Activated CD4-positive, alpha-beta T cell treated with anti-CD3 and anti-CD28 coated beads, Interleukin-2, amount 50 U/mL, for 24 hours (primary cell): Measurements from ENCODE around the gene FNDC3B.
"Not testable (repeated sequence)": the region's sequence is repeated elsewhere in the genome, so short reads cannot be mapped to it uniquely, and the experiment has no call there.

Experiments used
- DNase-seq, 2 donors: peaks; one replicate each; pipeline ENCODE4 v3.0.0-alpha.2; 2020; ENCODE audit warnings: low read depth in 1 of 2, low spot score in 1 of 2

Gene FNDC3B

DNA sequence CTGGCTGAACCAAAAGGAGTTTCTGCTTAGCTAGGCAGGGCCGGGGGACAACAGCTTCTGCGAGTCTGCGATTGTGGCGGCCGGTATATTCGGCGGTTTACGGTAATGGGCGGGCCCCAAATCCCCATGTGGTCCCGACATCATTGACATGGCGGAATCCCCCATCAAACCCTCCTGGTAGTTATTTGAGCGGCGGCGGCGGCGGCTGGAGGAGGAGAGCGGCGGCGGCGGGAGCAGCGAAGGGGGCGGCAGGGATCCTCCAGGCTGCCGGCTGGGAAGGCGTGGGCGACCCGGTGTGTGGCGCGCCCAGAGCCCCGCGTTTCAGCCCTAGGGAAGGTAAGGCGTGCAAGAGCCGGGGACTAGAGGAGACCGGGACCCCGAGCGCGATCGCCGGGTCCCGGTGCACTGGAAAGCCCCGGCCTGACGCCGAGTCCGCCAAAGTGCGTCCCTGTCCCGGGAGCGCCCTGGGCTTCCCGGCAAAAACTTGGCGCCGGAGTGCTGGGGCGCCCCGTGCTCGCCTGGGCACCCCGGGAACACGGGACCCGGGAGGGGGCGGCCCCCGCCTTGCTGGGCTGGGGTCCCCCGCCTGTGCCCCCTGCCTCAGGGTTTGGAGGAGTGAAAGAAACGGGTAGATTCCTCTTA lies at the start of gene FNDC3B:
FNDC3B (plus strand) TSS at position 143 of the 642 bp plus-strand sequence. CDS start 72,902 bp downstream, outside the sequence.
- peak; percentile 80 to 88 for DNase-seq

DNA sequence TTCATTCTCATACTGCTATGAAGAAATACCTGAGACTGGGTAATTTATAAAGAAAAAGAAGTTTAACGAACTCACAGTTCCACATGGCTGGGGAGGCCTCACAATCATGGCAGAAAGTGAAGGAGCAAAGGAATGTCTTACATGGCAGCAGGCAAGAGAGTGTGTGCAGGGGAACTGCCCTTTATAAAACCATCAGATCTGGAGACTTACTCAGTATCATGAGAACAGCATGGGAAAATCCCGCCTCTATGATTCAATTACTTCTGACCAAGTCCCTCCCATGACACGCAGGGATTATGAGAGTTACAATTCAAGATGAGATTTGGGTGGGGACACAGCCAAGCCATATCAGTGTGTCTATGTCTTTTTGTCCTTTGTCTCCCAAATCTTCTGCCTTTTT lies 49.1 kb upstream of the FNDC3B start:
- DNase-seq: not testable (repeated sequence)

DNA sequence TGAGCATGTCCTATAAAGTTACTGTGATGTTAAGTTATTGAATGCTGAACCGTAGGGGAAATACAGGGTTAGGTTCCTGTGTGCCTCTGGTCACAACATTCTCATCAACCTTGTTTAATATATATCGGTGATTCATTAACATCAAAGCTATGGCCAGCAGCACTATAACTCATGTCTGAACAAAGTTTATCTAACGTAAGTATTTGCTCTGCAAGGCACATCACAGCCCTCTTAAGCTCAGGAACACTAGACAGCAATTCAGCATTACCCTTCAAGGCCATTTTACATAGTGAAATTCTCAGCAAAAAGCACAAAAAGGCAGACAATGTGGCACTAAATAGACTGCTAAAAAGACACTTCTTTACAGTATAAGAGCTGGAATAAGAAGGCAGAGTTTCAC lies 48.2 kb upstream of the FNDC3B start:
- no peak for DNase-seq

DNA sequence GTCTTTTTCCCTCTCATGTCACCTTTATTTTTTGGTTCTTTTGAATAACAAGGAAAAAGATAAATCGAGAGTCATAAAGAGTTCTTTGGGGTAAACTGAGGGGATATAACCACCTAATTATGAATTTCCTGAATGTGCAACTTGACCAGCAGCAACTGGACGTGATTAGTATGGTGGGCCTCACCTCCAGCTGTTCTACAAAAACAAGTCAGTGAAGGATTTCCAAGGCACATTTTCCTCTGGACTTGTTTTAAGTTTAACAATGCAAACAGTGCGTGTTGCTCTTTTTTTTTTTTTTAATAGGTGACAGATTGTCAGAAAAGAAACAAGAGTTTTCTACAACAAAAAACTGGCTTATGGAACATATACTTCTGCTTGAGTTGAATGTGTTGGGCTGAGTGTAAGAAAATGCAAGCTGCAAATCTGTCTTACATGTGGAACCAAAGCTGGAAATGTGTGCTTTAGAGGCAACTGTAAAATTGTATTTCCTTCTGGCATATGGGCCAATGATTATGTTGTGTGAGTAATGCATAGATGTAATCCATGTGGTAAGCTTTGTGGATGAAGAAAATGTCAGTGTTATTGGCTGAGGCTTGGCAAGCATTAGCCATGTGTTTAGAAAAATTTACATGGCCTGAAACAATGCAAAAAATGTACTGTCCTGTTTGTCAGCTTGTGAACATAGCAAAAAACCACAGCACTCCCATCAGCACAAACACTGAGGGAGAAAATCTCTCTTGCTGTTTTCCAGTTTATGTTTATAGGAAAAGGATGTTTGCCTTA lies 44.5 kb upstream of the FNDC3B start:
- DNase-seq: no peak

DNA sequence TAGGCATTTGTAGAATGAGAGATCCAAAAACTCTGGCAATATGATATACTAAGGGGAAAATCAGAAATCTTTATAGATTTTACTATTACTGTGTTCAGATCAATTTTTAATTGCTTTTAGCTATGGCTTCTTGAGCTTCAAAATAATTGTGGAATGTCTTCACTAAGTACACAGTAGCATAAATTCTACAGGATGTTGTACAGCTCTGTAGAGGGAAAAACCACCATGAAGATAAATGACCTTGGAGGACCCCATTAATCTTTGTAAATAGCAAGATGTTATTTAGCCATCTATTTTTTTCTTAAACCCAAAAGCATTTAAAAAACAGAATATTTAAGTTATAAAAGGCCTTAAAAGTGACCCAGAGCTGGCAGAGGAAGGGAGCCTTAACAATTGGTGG lies 43.9 kb upstream of the FNDC3B start:
- DNase-seq: no peak

DNA sequence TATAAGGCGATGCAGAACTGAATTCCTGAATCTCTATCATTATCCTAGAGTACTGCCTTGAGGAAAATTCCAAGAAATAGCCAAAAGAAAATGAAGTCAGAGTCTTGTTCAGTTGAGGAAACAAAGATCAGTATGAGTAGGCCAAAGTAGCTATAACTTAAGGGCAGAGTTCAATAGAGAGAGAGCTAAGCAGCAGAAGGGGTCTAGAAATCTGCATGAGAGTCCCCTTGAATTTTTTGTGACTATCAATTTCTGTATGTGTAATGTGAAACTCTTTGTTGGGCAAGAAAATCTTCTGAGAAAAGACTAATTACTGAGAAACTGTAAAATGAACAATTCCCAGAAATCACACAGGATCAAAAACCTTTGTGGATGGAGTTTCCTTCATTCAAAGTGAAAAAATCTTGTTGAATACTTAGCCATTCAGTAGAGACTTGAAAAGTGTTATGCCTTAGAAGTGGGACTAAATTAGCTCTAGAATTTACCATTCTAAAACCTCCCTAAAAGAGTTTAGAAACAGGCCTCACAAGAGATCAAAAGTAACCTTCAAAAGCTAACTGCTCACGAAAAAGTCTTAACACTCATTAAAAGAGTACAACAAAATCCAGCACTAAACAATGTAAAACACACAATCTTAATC lies 43.1 kb upstream of the FNDC3B start:
- DNase-seq: no peak

DNA sequence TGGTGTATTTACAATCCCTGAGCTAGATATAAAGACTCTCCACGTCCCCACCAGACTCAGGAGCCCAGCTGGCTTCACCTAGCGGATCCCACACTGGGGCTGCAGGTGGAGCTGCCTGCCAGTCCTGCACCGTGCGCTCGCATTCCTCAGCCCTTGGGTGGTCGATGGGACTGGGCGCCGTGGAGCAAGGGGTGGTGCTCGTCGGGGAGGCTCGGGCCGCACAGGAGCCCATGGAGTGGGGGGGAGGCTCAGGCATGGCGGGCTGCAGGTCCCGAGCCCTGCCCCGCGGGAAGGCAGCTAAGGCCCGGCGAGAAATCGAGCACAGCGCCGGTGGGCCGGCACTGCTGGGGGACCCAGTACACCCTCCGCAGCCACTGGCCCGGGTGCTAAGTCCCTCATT lies 40.6 kb upstream of the FNDC3B start:
- DNase-seq: not testable (repeated sequence)

DNA sequence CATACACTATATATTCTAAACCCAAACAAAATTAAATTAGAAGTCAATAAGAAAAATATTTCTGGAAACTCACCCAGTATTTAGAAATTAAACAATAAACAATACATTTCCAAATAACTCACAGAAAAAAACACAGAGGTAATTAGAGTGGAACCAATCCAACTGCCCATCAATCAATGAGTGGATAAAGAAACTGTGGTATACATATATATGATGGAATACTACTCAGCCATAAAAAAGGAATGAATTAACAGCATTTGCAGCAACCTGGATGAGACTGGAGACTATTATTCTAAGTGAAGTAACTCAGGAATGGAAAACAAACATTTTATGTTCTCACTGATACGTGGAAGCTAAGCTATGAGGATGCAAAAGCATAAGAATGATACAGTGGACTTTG lies 37.8 kb upstream of the FNDC3B start:
- not testable (repeated sequence) for DNase-seq

DNA sequence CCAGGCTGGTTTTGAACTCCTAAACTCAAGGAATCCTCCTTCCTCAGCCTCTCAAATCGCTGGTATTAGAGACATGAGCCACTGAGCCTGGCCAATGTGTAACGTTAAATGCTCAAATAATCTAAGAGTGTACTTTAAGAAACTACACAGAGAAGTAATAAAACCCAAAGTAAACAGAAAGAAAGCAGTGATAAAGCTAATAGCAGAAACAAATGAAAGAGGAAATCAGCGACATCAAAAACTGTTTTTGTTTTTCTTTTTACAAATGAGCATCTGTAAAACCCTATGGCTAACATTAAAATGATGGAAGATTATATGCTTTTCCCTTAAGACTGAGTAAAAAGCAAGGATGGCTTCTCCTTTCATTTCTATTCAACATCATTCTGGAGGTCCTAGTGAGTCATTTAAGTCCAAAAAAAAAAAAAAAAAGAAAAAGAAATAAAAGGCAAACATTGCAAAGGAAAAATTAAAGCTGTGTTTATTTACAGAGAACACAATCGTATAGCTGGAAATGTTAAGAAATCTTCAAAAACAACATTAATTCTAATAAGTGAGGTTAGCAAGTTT lies 36.8 kb upstream of the FNDC3B start:
- no peak for DNase-seq

DNA sequence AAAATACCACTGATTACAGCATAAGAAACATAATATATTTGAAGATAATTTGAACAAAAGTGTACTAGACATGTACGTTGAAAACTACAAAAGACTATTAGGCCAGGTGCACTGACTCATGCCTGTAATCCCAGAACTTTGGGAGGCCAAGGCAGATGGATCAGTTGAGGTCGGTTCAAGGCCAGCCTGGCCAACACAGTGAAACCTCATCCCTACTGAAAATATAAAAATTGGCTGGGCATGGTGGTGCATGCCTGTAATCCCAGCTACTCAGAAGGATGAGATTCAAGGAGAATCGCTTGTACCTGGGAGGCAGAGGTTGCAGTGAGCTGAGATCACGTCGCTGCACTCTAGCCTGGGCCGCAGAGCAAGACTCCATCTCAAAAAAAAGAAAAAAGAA lies 36.2 kb upstream of the FNDC3B start:
- DNase-seq: no peak

DNA sequence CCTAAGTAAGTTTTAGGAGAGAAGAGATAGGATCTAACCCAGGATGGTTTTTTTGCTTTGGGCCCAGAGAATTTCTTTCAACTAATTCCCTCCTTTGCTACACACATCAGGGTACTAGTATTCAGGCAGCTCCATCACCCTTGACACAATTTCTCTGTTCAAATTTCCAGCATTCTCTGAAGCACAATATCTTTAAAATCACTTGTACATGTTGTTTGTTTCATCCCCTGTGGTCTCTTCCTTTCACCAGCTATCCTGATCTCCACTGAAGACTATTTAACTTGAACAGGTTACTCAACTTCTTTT lies 32.4 kb upstream of the FNDC3B start:
- DNase-seq: no peak

DNA sequence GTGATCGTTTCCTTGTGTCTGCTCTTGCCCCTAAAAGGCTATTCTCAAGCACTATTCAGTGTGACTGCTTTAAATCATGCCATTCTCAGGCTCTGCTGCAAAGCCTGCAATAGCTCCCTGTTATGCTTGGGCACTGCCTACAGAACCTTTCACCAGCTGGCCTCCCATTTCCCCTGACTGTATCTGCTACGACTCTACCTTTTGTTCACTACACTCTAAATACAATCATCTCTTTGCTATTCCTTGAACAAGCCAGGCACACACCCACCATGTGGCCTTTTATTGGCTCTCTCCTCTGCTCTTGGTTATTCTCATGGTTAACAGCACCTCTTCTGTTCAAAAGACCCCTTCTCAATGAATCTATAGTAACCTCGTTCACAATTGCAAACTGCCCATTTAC lies 29.6 kb upstream of the FNDC3B start:
- no peak for DNase-seq

DNA sequence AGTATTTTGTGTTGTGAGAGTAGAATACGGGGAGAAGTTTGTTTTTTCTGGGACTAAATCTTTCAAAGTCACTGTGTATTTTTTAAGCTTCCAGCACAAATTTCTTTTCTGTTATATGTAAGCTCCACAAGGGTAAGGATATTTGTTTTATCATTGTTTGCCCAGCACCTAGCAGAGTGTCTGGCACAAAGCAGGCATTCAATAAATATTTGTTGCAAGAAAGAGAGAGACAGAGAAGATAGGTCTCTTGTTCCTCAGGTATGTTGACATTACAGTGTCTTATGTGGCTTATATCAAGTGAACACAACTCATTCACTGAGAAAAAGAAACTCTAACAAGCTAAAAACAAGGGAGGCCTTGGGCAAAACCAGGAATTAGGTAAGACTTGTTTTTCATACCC lies 26.6 kb upstream of the FNDC3B start:
- DNase-seq: no peak

DNA sequence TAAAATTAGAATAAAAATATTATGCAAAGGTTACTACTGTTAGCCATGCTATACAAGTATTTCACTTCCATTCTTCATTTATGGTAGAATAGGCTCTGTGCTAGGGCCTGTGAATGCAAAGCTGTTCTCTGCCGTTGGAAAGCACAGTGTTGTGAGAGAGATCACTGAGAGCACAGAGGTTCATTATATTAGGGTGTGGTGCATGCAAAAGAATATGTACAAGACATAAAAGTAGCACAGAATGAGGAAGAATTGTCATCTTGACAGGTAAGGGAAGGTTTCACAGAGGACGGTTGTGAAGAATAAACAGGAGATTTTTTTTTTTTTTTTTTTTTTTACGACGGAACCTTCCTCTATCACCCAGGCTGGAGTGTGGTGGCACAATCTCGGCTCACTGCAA lies 25.2 kb upstream of the FNDC3B start:
- DNase-seq: no peak

DNA sequence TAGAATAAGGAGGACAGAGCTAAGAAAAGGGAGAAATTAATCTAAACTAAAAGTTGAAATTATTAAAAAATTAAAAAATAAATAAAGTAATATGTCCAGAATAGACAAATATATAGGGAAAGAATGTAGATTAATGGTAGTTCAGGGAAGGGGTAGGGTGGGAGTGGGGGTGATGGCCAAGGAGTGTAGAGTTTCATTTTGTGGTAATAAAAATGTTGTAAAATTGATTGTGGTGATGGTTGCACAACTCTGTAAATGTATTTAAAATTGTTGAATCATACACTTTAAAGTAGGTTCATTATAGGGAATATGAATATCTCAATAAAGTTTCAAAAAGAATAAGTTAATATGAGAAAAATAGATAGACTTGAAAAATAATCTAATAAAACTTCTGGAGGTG lies 21.0 kb upstream of the FNDC3B start:
- no peak for DNase-seq

DNA sequence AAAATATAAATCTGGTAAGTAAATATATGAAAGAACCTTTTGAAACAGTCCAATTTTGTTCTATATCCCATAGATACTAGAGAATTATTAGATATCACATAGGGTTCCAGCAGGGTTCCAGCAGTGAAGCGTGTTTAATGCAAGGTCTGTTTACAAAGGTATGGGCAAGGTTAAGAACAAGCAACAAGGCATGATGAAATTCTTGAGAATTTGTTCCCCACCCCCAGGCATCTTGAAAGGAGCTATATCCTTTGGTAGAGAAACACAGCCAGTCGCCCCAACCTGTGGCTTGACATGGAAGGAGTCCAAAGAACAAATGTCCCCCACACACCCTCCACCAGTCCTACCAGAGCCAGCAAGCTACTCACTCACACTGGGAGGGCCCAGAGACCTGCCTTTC lies 18.6 kb upstream of the FNDC3B start:
- DNase-seq: no peak

DNA sequence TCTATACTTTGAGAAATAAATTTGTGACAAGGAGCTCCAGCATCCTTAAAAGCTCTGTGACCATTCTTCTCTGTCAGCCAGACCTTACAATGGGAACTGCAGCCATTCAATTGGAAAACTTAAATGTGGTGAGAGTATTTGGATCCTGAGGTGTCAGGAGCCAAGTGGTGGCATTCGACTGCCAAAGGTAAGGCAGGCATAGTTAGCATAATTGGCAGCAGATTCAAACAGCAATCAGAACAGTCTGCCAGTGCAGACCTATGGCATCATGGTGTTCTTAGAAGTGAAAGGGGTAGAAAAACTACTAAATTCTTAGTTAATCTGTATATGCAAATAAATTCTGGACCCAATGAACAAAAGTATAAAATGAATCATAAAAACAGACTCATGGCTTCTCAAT lies 18.2 kb upstream of the FNDC3B start:
- no peak for DNase-seq

DNA sequence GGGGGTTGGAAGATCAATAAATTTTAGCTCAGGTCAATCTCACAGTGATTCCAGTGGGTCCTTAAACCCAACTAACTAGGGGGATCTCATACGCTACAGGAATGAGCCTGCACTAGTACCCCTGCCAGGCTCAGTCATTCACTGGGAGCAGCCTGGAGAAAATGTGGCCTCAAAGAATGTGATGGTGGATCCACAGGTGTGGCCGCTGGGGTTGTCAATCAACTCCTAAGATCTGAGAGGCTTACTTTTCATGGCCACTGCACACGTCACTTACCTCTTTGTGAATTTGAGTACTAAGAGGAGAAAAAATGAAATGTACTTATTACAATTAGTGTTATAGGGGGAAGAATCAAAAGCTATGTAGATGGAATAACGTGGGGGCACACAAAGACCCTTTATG lies 17.5 kb upstream of the FNDC3B start:
- DNase-seq: no peak

DNA sequence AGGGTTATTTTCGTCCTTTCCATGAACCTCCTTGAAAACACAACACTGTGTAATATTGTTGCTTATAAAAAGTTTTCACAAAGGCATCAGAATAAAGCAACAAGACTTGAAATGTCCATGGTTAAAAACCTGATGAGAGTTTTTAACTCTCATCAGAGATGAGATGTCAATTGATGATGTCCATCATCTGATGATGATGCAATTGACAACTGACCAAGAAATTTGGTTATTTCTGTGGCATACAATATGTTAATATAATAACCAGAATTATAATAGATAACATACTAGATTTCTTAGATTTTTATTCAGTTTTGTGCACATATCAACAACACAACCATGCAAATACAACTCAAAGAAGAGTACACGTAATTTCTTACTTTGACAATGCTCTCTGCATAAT lies 15.5 kb upstream of the FNDC3B start:
- DNase-seq: no peak

DNA sequence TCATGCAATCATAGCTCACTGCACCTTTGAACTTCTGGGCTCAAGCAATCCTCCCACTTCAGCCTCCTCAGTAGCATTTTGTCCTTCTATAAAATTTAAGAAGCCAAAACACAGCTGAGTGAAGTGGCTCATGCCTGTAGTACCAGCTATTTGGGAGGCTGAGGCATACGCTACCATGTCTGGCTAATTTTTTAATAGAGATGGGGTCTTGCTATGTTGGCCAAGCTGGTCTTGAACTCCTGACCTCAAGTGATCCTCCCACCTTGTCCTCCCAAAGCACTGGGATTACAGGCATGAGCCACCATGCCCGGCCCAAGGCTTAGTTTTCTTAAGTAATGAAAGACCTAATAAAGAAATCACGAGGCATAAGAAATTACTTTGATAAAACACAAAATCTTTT lies 14.7 kb upstream of the FNDC3B start:
- DNase-seq: no peak

DNA sequence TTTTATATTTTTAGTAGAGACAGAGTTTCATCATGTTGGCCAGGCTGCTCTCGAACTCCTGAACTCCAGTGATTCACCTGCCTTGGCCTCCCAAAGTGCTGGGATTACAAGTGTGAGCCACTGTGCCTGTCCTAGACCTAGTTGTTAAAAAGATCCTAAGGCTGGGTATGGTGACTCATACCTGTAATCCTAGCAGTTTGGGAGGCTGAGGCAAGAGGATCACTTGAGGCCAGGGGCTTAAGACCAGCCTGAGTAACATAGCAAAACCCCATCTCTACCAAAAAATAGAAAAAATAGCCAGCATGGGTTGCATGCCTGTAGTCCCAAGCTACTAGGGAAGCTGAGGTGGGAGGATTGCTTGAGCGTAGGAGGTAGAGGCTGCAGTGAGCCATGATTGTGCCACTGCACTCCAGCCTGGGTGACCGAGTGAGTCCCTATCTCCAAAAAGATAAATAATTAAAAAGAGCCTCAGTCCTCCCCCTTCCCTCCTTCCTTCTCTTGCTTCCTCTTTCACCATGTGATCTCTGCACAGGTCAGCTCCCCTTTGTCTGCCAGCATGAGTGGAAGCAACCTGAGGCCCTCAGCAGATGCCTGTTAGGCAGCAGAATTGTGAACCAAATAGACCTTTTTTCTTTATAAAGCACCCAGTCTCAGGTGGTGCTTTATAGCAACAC lies 9.8 kb upstream of the FNDC3B start:
- DNase-seq: no peak

DNA sequence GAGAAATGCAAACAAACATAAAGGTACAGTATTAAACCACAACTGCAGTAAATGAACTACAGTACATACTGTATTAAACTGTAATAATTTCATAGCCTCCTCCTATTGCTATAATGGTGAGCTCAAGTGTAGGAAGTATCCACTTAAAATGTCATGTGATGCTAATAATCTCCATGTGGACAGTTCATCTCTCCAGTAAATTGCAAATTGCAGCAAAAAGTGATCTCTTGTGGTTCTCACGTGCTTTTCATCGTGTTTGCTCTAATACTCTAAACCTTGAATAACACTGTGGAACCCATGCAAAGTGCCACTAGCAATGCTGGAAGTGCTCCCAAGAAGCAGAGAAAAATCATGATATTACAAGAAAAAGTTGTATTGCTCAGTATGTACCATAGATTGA lies 9.2 kb upstream of the FNDC3B start:
- DNase-seq: no peak
